ENCODE results near the gene TRAF7. TPM values are rescaled to one million over a fixed set of nuclear protein-coding genes. Genes with fewer than 3 reads are reported as not detected.

Gene TRAF7
- total and polyA plus RNA-seq, 2 donors (not counting 1 experiment from before 2014, with no cell fraction given): 46.1 to 50.9 TPM

- H3K27ac ChIP-seq (ENCODE audit: low read length in 2 of 2): no peak overlapping the region
- H3K4me1 ChIP-seq (ENCODE audit: control insufficient read depth in 2 of 2, insufficient read depth in 2 of 2, low read length in 2 of 2): peaks cover 12 to 22% of the 10 kb centered on the region in 2 donors
- H2AFZ ChIP-seq (ENCODE audit: insufficient read depth, low read depth, low read length, poor library complexity, severe bottlenecking): no peak overlapping the region
- ChIA-PET CTCF (interaction anchor here (1.3 kb wide), 2 partner anchors 9 to 12 kb away, joined by 3 to 4 read pairs; no protein-coding TSS in a partner anchor), POLR2A (interaction anchor here (0.9 to 2.2 kb wide), 2 partner anchors 8 to 52 kb away, joined by 4 to 16 read pairs; partner anchors contain the start of genes PGP and TRAF7)
- H3K9me3 ChIP-seq (ENCODE audit: control extremely low read depth in 1 of 3, control insufficient read depth in 2 of 3, insufficient read depth in 1 of 3, low read length in 2 of 3): no peaks in the 10 kb centered on the region
- no peak for TF ChIP-seq CTCF (IDR thresholded peaks at IDR 0.05)
- TF ChIP-seq EZH2 (IDR thresholded peaks at IDR 0.05; ENCODE audit: borderline replicate concordance, insufficient read depth, low read depth, low read length, poor library complexity, severe bottlenecking): no peak
- DNase-seq: no peak
- Mint-ChIP-seq H3K27ac (peak overlapping the region; percentile 94), H3K4me3 (peak overlapping the region; percentile 87), H3K9me3 (ENCODE audit: insufficient read depth) (no peaks in the 10 kb centered on the region), H3K4me1 (peaks cover 21% of the 10 kb centered on the region), H3K27me3 (no peaks in the 10 kb centered on the region)
- no peak for ATAC-seq (ENCODE audit: low read depth)
- peaks cover 0 to 32% of the 10 kb centered on the region in 2 experiments for H3K36me3 ChIP-seq (replicated peaks in 1 of 2; ENCODE audit: control extremely low read depth in 1 of 2, control insufficient read depth in 1 of 2, extremely low read depth in 1 of 2, insufficient read depth in 2 of 2, low read length in 1 of 2)
- H3K4me3 ChIP-seq (ENCODE audit: control extremely low read depth in 1 of 5, extremely low read depth in 1 of 5, insufficient read depth in 1 of 5, low read depth in 2 of 5, low read length in 4 of 5): no peak overlapping the region
- H3K4me2 ChIP-seq (replicated peaks; ENCODE audit: low read depth, low read length, poor library complexity, severe bottlenecking): peak overlapping the region; percentile 97
- WGBS (ENCODE audit: insufficient coverage): 96% methylated on average over 20 of the region's 23 CpGs
- H3K79me2 ChIP-seq (ENCODE audit: control insufficient read depth, insufficient read depth, low read length): peaks cover 22% of the 10 kb centered on the region
- intact Hi-C loops (cut with micrococcal nuclease): no loop called here
- no peaks in the 10 kb centered on the region for H4K20me1 ChIP-seq (ENCODE audit: control insufficient read depth, insufficient read depth, low read length, poor library complexity, severe bottlenecking)
- H3K9ac ChIP-seq (ENCODE audit: low read length): no peak overlapping the region
- H3K27me3 ChIP-seq (replicated peaks in 1 of 4; ENCODE audit: control extremely low read depth in 1 of 4, control insufficient read depth in 3 of 4, insufficient read depth in 4 of 4, low read length in 3 of 4): no peaks in the 10 kb centered on the region
Measured at GRCh38 chr16:2206780-2207433, 51.3 kb downstream of the TRAF7 start.

GRCh38 chr16:2207872-2208271 is 52.3 kb downstream of the TRAF7 start:
- Mint-ChIP-seq H3K27ac (peak overlapping the region; percentile 27), H3K9me3 (ENCODE audit: insufficient read depth) (no peaks in the 10 kb centered on the region), H3K4me1 (peaks cover 27% of the 10 kb centered on the region), H3K27me3 (no peaks in the 10 kb centered on the region), H3K4me3 (peak overlapping the region; percentile 32)
- Histone ChIP-seq H3K36me3 (replicated peaks in 1 of 2; ENCODE audit: control extremely low read depth in 1 of 2, control insufficient read depth in 1 of 2, extremely low read depth in 1 of 2, insufficient read depth in 2 of 2, low read length in 1 of 2) (peaks cover 0 to 37% of the 10 kb centered on the region in 2 experiments), H3K9me3 (ENCODE audit: control extremely low read depth in 1 of 3, control insufficient read depth in 2 of 3, insufficient read depth in 1 of 3, low read length in 2 of 3) (no peaks in the 10 kb centered on the region), H3K27ac (ENCODE audit: low read length in 2 of 2) (no peak overlapping the region), H3K27me3 (replicated peaks in 1 of 4; ENCODE audit: control extremely low read depth in 1 of 4, control insufficient read depth in 3 of 4, insufficient read depth in 4 of 4, low read length in 3 of 4) (no peaks in the 10 kb centered on the region), H3K4me1 (ENCODE audit: control insufficient read depth in 2 of 2, insufficient read depth in 2 of 2, low read length in 2 of 2) (peaks cover 12 to 23% of the 10 kb centered on the region in 2 donors), H3K79me2 (ENCODE audit: control insufficient read depth, insufficient read depth, low read length) (peaks cover 22% of the 10 kb centered on the region), H3K4me3 (ENCODE audit: control extremely low read depth in 1 of 5, extremely low read depth in 1 of 5, insufficient read depth in 1 of 5, low read depth in 2 of 5, low read length in 4 of 5) (no peak overlapping the region), H2AFZ (ENCODE audit: insufficient read depth, low read depth, low read length, poor library complexity, severe bottlenecking) (no peak overlapping the region), H3K9ac (ENCODE audit: low read length) (no peak overlapping the region), H4K20me1 (ENCODE audit: control insufficient read depth, insufficient read depth, low read length, poor library complexity, severe bottlenecking) (peaks cover 6% of the 10 kb centered on the region), H3K4me2 (replicated peaks; ENCODE audit: low read depth, low read length, poor library complexity, severe bottlenecking) (no peak overlapping the region)
- WGBS (ENCODE audit: insufficient coverage): 98% methylated on average over 9 of the region's 9 CpGs
- no peak for DNase-seq
- ChIA-PET POLR2A (interaction anchor here (0.6 kb wide), 1 partner anchor 12 kb away, joined by 6 read pairs; no protein-coding TSS in a partner anchor), CTCF (interaction anchor here (0.5 to 1.3 kb wide), 2 partner anchors 13 to 303 kb away, joined by 3 to 4 read pairs; no protein-coding TSS in a partner anchor)
- intact Hi-C loops (cut with micrococcal nuclease): no loop called here
- TF ChIP-seq CTCF (IDR thresholded peaks at IDR 0.05) (no peak), EZH2 (IDR thresholded peaks at IDR 0.05; ENCODE audit: borderline replicate concordance, insufficient read depth, low read depth, low read length, poor library complexity, severe bottlenecking) (no peak)
- ATAC-seq (ENCODE audit: low read depth): no peak
